OCI-LY3 (cell line): ENCODE results near the gene TTLL11.

ENCODE experiments used
- CTCF ChIP-seq: fragments of 200-600, 300-600 bp; sonication (generic); IDR thresholded peaks from 2 replicates; pipeline ENCODE4 v1.5.1; 2014; ENCODE audit warnings: antibody characterized with exemption, low read length, low read depth
- EZH2phosphoT487 ChIP-seq: fragments of 200-600 bp; shearing (Covaris generic); IDR thresholded peaks from 2 replicates; pipeline ENCODE4 v1.6.1; 2018; ENCODE audit warnings: antibody characterized with exemption, mixed run types, low read depth

- no peak for TF ChIP-seq CTCF
- no peak for TF ChIP-seq EZH2phosphoT487
These were observed 34.4 kb downstream of the TTLL11 start for GRCh38 chr9:122058709-122059108.
